Measurements from ENCODE around the gene LRCOL1.

LRCOL1 gene

GRCh38 chr12:132583411-132583710 lies 27.0 kb downstream of the LRCOL1 start:
- TF ChIP-seq CTCF (conservative IDR thresholded peaks at IDR 0.05) = no peak
- no peak overlapping the region for H3K27ac ChIP-seq

GRCh38 chr12:132582582-132583410 lies 27.6 kb downstream of the LRCOL1 start:
- no peak overlapping the region for H3K27ac ChIP-seq
- no peak for TF ChIP-seq CTCF (conservative IDR thresholded peaks at IDR 0.05)

- H3K27ac ChIP-seq = no peak overlapping the region
- no peak for TF ChIP-seq CTCF (conservative IDR thresholded peaks at IDR 0.05)
Measured at GRCh38 chr12:132582058-132582420, 28.3 kb downstream of the LRCOL1 start.

- H3K27ac ChIP-seq = no peak overlapping the region
- TF ChIP-seq CTCF (conservative IDR thresholded peaks at IDR 0.05) = no peak
Measured at GRCh38 chr12:132581348-132582057, 28.9 kb downstream of the LRCOL1 start.

GRCh38 chr12:132580701-132581292 lies 29.6 kb downstream of the LRCOL1 start:
- TF ChIP-seq CTCF (conservative IDR thresholded peaks at IDR 0.05) = no peak

GRCh38 chr12:132579744-132580143 lies 30.6 kb downstream of the LRCOL1 start:
- no peak overlapping the region for H3K27ac ChIP-seq
- no peak for TF ChIP-seq CTCF (conservative IDR thresholded peaks at IDR 0.05)

More at GRCh38 chr12:132580701-132581292, 29.6 kb downstream of the LRCOL1 start:
- no peak overlapping the region for H3K27ac ChIP-seq

GRCh38 chr12:132578826-132579225 lies 31.6 kb downstream of the LRCOL1 start:
- TF ChIP-seq CTCF (conservative IDR thresholded peaks at IDR 0.05) = no peak
- H3K27ac ChIP-seq = no peak overlapping the region
